Stimulated activated CD4-positive, alpha-beta T cell treated with anti-CD3 and anti-CD28 coated beads, TNF-alpha, amount 100 ng/mL, for 1 hour (primary cell): ENCODE measurements around the gene PSTPIP1.

Experiments used
- DNase-seq, 3 donors: peaks; one replicate each; pipeline ENCODE4 v3.0.0-alpha.2; 2020; ENCODE audit warnings: low read depth in 3 of 3, low spot score in 1 of 3

PSTPIP1 gene

DNA sequence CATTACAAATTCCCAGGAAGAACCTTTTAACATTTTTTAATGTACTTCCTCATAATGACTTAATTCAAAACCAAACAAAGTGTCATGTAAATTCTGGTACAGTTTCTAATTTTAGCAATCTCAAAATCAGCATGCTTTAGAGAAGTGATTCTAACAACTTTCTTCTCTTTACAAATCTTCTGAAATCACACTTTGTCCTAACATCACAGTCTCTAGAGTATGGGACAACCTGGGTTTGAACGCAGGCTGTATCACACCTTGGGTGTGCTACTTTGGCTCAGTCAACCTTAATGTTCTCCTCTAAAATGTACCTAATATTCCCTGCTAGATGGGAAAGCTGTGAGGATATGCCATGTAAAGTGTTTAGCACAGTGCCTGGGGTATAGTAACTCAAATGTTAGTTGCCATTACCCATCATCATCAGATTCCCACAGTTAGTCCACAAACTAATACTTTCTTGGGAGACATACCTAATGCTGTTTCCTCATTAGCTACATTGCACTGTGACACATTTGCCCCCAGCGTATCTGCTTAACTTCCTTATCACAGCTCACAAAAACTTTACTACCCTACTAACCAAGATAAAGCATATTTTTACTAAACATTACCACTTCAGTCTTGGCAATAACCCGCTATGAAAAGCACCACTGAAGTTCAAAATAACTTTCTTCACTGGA, 72.9 kb downstream of the PSTPIP1 start:
- DNase-seq, result no peak

DNA sequence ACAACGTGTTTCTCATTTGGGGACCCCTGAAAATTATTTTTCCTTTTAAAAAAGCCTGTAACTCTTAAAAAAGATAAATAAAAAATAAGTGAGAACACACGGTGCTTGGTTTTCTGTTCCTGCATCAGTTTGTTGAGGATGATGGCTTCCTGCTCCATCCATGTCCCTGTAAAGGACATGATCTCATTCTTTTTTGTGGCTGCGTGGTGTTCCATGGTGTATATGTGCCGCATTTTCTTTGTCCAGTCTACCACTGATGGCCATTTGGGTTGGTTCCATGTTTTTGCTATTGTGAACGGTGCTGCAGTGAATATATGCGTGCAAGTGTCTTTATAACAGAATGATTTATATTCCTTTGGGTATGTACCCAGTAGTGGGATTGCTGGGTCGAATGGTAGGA, 73.7 kb downstream of the PSTPIP1 start:
- DNase-seq, result no peak

DNA sequence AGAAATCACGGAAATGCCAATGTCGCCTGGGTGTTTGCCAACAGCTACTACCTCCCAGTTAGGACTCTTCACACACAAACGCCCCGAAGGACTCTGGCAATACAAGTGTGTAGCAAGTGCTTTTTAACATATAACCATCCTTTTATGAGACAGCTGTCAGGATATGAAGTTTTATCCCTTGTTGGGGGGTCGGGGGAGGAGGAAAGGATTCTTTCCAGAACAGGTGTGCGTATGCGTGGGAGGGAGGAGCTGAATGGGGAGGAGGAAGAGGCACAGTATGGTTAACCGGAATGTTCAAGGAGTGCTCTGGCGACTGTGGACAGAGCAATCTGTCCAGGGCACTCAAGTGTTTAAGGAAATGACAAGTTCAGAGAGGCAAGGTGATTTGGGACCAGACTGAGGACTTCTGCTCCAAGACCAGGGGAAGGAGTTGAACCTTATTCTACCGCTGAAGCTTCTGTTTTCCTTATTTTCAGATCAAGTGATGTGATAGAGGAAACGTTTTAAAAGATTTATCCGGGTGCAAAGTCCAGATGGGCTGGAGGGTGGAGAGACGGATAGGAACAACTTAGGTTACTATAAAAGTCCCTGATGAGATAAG, 74.7 kb downstream of the PSTPIP1 start:
- DNase-seq, result no peak

- DNase-seq, result peak in 1 of 3 donors; percentile 1
Observed at GRCh38 chr15:77070180-77070494, 75.2 kb downstream of the PSTPIP1 start.

DNA sequence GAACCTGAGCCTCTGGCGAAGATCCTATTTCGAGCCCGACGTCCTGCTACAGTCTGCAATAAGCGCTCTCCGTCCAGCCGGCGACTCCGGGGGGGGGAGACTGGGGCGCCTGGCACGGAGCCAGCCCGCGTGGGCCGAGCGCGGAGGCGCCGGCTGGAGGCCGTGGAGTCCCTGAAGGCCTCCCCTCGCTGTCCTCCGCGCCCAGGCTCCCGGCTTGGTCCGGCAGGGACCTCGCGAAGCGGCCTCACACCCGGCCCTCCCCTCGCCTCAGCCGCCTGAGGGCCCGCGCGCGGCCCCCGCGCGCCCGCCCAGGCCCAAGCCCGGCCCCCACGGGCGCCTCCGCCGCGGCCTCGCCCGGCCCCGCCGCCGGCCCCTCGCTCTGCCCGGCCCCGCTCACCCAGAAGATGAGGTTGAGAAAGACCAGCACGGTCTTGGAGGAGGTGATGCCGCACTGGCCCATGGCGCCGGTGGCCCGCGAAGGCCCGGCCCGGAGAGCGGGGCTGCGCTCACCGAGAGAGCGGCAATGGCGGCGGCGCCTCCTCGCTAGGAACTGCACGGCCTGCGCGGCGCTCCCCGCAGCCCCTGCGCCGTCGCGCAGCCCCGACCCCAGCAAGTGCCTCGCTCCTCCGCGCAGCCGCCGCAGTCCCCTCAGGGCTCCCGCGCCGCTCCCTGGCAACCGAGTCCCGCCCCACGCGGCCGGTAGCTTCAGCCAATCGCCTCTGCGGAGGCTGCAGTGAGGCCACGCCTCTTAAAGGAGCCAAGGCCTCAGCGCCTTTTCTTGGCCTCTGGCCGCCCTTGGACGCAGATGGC, 75.8 kb downstream of the PSTPIP1 start, which contains the start of gene TSPAN3:
TSPAN3 (minus strand) TSS at position 615 of the 810 bp plus-strand sequence; CDS start at position 460, 155 bp downstream.
- peak; percentile 77 to 86 (median 85) for DNase-seq

DNA sequence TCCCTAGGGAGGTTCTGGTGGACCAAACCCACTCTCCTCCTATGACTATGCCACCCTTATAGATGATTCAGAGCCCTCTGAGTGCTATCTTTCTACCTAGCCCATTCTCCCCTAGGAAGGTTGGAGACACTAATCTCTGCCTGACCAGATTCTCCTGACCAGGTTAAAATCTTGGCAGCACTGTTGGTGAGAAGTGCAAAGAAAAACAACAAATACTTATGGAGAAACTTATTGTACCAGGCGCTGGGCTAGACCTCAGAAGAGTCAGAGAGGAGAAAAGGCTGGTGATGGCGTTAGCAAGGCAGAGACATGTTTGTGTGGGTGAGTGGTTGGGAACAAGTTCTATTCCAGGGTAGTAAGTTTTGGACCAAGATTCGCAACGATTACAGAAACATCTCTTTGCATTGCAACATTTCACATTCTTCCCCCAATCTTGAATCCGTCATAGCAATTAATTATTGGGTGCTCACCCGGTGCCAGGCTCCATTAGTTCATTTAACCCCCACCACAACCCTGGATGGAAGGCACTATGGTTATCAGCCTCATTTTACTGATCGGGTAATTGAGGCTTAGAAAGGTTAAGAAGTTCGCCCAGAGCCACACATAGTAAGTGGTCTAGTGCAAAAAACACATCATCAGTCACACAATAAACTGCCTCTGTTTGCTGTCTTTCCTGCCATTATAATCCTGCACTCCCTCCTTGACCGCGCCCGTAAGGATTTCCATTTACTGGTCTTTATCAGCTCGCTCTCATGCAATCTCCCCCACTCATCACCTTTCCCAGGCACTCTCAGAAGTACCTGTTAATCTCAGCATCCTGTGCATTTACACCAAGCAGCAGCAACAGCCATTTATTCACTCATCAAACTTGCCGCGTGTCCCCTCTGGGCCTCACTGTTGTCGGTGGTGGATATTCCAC, 76.6 kb downstream of the PSTPIP1 start:
- no peak for DNase-seq

- DNase-seq, result no peak
Observed at GRCh38 chr15:77074350-77074749, 79.4 kb downstream of the PSTPIP1 start.

GRCh38 chr15:77075528-77075927, 80.6 kb downstream of the PSTPIP1 start:
- DNase-seq, result no peak

GRCh38 chr15:77076323-77076915, 81.5 kb downstream of the PSTPIP1 start:
- no peak for DNase-seq

DNA sequence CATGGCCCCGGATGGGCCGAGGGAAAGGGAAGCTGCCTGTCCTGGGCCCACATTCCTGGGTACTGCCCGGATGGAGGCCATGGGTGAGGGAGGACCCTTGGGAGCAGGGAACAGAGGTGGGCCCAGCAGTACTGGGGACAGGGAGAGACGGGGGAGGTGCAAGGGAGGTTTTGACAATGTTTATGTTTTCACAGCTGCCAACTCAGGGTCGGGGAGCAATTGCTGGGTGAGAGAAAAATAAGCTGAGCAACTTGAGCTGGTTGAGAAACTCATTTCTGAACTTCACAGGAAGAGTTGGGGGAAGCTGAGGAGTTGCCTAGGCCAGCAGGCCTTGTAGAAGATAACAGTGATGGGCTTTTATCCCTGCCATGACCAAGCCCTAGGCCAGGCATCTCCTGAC, 87.0 kb downstream of the PSTPIP1 start:
- no peak for DNase-seq

DNA sequence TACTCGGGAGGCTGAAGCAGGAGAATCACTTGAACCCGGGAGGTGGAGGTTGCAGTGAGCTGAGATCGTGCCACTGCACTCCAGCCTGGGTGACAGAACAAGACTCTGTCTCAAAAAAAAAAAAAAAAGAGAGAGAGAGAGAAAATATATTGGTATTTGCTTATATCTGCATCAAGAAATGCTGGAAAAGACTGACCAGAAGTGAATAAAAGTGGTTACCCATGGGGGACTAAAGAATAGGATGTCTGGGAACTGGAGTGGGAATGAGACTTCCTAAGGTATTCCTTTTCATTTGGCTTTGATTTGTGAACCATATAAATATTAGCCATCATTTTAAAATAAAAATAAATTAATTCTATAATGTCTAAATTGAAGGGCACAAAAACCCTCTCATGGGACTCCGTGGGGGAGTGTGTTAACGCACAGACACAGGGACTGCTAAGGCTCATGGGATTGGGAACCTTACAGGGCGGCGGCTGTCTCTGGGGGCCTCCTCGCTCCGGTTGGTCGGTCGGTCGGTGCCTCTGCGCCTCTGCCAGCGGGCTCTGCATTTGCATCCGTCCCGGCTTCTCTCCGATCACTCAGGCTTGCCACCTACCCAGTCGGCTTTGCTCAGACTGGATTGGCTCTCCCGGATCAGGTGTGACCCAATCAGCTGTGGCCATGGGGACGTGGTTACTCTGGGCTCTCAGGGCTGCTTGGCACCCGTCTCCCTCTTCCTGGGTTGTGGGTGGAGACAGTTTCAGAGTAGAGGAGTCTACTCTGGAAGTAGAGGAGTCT, 88.6 kb downstream of the PSTPIP1 start:
- DNase-seq, result peak; percentile 7 to 24 (median 22)

DNA sequence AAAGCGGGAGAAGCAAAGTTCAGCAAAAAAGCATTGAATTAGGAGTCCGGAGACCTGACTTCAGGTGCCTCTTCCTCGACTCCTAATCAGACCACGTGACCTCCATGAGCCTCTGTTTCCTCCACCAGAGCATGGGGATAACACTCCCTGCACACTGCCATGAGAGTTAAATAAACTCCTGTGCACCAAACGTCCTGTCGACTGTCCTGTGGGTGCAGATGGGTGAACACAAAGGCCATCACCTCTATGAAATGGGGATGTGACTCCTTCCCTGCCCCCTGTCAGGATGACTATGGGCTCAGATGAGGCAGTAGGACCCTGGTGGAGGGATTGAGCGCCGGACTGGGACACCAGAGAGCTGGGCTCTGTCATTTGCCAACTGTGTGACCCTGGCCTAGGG, 89.5 kb downstream of the PSTPIP1 start:
- no peak for DNase-seq

DNA sequence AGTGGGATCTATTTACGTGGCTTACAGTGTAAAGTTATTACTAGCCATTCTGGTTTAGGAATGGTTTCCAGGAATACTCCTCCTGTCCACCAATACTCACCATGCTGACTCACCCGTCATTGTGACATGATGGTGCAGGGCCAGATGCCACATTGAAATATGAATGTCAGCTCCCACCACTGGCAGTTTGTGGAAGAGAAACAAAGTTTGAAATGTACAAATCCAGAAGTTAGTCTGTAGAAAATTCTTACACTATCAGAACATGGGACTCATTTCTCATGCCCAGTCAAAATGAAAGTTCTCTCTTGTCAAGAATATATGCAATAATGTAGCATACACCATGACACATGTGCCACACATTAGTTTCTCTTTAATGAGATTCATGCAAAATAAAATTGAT, 90.4 kb downstream of the PSTPIP1 start:
- DNase-seq, result no peak
